Hepatocyte (in vitro differentiated cells): ENCODE measurements around the gene LTO1.
A peak's percentile ranks its signal among the peaks of the same experiment; 100 is the strongest.

ENCODE experiments used
- EZH2phosphoT487 ChIP-seq: fragments of 200-600 bp; sonication (generic); IDR thresholded peaks from one replicate; pipeline ENCODE4 v1.6.1; 2018; ENCODE audit warnings: antibody characterized with exemption, mild to moderate bottlenecking, low read depth, moderate library complexity; ENCODE audit not compliant: unreplicated experiment, severe bottlenecking
- TF ChIP-seq, protein P1 (sequence below): fragments of 200-600 bp; sonication (generic); IDR thresholded peaks from 2 replicates; pipeline ENCODE4 v1.5.1; 2016; ENCODE audit warnings: antibody characterized with exemption, mild to moderate bottlenecking; ENCODE audit not compliant: poor library complexity

GRCh38 chr11:69721745-69722144 lies 46.6 kb upstream of the LTO1 start:
- no peak for TF ChIP-seq EZH2phosphoT487
- TF ChIP-seq, protein P1, sequence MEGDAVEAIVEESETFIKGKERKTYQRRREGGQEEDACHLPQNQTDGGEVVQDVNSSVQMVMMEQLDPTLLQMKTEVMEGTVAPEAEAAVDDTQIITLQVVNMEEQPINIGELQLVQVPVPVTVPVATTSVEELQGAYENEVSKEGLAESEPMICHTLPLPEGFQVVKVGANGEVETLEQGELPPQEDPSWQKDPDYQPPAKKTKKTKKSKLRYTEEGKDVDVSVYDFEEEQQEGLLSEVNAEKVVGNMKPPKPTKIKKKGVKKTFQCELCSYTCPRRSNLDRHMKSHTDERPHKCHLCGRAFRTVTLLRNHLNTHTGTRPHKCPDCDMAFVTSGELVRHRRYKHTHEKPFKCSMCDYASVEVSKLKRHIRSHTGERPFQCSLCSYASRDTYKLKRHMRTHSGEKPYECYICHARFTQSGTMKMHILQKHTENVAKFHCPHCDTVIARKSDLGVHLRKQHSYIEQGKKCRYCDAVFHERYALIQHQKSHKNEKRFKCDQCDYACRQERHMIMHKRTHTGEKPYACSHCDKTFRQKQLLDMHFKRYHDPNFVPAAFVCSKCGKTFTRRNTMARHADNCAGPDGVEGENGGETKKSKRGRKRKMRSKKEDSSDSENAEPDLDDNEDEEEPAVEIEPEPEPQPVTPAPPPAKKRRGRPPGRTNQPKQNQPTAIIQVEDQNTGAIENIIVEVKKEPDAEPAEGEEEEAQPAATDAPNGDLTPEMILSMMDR, result peak; percentile 26
